CD4-positive, alpha-beta T cell (primary cell): Measurements from ENCODE around the gene PIP5K1C. TPM values are rescaled to one million over a fixed set of nuclear protein-coding genes. Genes with fewer than 3 reads are reported as not detected.

ENCODE experiments used
- ATAC-seq: fragments of 200-7000 bp; cut with Tn5 transposase; one replicate; pipeline ENCODE4 v1.10.0; 2022; ENCODE audit warnings: mild to moderate bottlenecking; ENCODE audit not compliant: poor library complexity
- CTCF ChIA-PET: fragments of 350-600 bp; sonication (Branson Sonifier 250); formaldehyde crosslinking; loops from one replicate; lab custom pipeline; 2021; ENCODE audit warnings: antibody characterized with exemption, inconsistent platforms; lab: Charles Lee
- POLR2A ChIA-PET: fragments of 350-600 bp; sonication (Branson Sonifier 250); formaldehyde crosslinking; loops from one replicate; lab custom pipeline; 2021; ENCODE audit warnings: antibody characterized with exemption, inconsistent platforms; lab: Charles Lee
- DNase-seq, 14 experiments: peaks; one replicate each; pipeline ENCODE4 v3.0.0-alpha.2; 2013 to 2020; ENCODE audit warnings: mixed read lengths in 2 of 14
- H3K27ac ChIP-seq, 2 donors: one replicate each; pipeline versions ENCODE4 v1.5.1 to v1.7.0; 2013; ENCODE audit warnings: low read length in 2 of 2, low read depth in 1 of 2, mild to moderate bottlenecking in 1 of 2
- H3K27me3 ChIP-seq, 2 experiments: 1 replicate in 1 of 2; 2 replicates in 1 of 2; pipeline versions ENCODE4 v1.6.1 to v1.7.0; 2013; ENCODE audit warnings: low read length in 2 of 2, control low read depth in 1 of 2, mild to moderate bottlenecking in 1 of 2, moderate library complexity in 1 of 2; ENCODE audit not compliant: insufficient read depth in 2 of 2, control insufficient read depth in 1 of 2
- H3K36me3 ChIP-seq: one replicate; pipeline ENCODE4 v1.6.1; 2013; ENCODE audit warnings: low read length, control low read depth; ENCODE audit not compliant: insufficient read depth
- H3K4me1 ChIP-seq: one replicate; pipeline ENCODE4 v1.6.1; 2013; ENCODE audit warnings: low read length, control low read depth; ENCODE audit not compliant: insufficient read depth
- H3K4me3 ChIP-seq: one replicate; pipeline ENCODE4 v1.5.1; 2013; ENCODE audit warnings: mild to moderate bottlenecking, low read length, moderate library complexity
- H3K9me3 ChIP-seq, 2 experiments: 1 replicate in 1 of 2; 2 replicates in 1 of 2; pipeline versions ENCODE4 v1.6.1 to v1.7.0; 2013; ENCODE audit warnings: low read length in 2 of 2, mild to moderate bottlenecking in 2 of 2, control low read depth in 1 of 2, moderate library complexity in 1 of 2; ENCODE audit not compliant: control insufficient read depth in 1 of 2, insufficient read depth in 1 of 2
- H3K27ac Mint-ChIP-seq: one replicate; pipeline ENCODE4 v1.8.0; 2020; ENCODE audit warnings: mixed read lengths
- H3K27me3 Mint-ChIP-seq: one replicate; pipeline ENCODE4 v1.8.0; 2021; ENCODE audit warnings: mixed read lengths
- H3K36me3 Mint-ChIP-seq: one replicate; pipeline ENCODE4 v1.8.0; 2021; ENCODE audit warnings: low read depth, mixed read lengths
- H3K4me1 Mint-ChIP-seq: one replicate; pipeline ENCODE4 v1.8.0; 2021; ENCODE audit warnings: low read depth, mixed read lengths
- H3K4me3 Mint-ChIP-seq: one replicate; pipeline ENCODE4 v1.8.0; 2020; ENCODE audit warnings: mild to moderate bottlenecking, mixed read lengths
- H3K9me3 Mint-ChIP-seq: one replicate; pipeline ENCODE4 v1.8.0; 2020; ENCODE audit warnings: mixed read lengths
- intact Hi-C, 2 experiments: fragments of 100-400 bp; cut with DNase I in 1 of 2; cut with micrococcal nuclease in 1 of 2; formaldehyde crosslinking; loops; one replicate each; pipeline versions ENCODE4 v1.15.1 to v1.9.0; 2023 to 2025; cut with DNase I, micrococcal nuclease
- total RNA-seq, 174 experiments: library from RNA in 2 of 174; stranded (reverse) in 2 of 174; gene quantifications; one replicate each; pipeline ENCODE4 v1.2.3 and lab custom pipeline; 2021 to 2026
- TF ChIP-seq, protein P1 (sequence below): fragments of 200-600 bp; IDR thresholded peaks from one replicate; pipeline ENCODE4 v1.8.0; 2022; ENCODE audit warnings: antibody characterized with exemption, mild to moderate bottlenecking

Gene PIP5K1C
- total RNA-seq, 2 experiments from 2014 or later: 14.7 to 15.5 TPM

DNA sequence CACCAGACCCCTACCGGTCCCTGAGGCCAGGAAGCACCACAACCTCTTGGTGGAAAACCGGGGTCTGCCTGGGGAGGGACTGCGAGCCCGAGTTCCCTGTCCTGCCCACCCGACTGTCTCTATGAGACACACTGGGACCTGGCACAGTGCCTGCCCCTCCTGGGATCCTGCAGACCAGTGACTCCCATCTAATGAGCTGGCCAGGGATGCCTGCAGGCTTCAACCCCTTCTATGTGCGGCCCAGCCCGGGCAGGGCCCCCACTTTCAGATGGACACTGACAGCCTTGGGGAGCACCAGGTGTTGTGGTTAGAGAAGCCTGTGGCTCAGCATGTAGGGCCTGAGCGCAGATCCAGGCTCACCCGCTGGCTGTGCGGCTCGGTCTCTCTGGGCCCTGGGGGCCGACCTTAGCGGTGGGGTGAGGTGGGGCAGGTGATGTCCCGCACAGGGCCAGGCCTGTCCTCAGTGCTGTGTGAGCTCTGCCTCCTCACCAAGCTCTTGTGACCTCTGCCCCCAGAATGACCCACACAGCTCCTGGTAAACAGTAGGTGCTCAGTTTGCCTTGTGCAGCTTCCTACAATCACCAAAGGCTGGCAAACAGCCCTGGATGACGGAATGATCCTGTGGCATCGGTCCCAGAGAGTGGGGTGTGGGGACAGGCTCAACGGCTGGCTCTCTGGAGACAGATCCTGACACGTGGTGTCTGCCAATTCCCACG is 55.8 kb downstream of the PIP5K1C start:
- Mint-ChIP-seq H3K4me1 (no peaks in the 10 kb centered on the region), H3K36me3 (peaks cover 14% of the 10 kb centered on the region), H3K27me3 (no peaks in the 10 kb centered on the region), H3K4me3 (no peak overlapping the region), H3K9me3 (no peaks in the 10 kb centered on the region), H3K27ac (no peak overlapping the region)
- TF ChIP-seq, protein P1, sequence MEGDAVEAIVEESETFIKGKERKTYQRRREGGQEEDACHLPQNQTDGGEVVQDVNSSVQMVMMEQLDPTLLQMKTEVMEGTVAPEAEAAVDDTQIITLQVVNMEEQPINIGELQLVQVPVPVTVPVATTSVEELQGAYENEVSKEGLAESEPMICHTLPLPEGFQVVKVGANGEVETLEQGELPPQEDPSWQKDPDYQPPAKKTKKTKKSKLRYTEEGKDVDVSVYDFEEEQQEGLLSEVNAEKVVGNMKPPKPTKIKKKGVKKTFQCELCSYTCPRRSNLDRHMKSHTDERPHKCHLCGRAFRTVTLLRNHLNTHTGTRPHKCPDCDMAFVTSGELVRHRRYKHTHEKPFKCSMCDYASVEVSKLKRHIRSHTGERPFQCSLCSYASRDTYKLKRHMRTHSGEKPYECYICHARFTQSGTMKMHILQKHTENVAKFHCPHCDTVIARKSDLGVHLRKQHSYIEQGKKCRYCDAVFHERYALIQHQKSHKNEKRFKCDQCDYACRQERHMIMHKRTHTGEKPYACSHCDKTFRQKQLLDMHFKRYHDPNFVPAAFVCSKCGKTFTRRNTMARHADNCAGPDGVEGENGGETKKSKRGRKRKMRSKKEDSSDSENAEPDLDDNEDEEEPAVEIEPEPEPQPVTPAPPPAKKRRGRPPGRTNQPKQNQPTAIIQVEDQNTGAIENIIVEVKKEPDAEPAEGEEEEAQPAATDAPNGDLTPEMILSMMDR: no peak
- POLR2A ChIA-PET: no interaction called here
- Histone ChIP-seq H3K9me3 (no peaks in the 10 kb centered on the region), H3K36me3 (peaks cover 27% of the 10 kb centered on the region), H3K27ac (no peak overlapping the region), H3K4me3 (no peak overlapping the region), H3K4me1 (no peaks in the 10 kb centered on the region), H3K27me3 (no peaks in the 10 kb centered on the region)
- CTCF ChIA-PET: no interaction called here
- DNase-seq: no peak
- no peak for ATAC-seq
- intact Hi-C loops: no loop called here

DNA sequence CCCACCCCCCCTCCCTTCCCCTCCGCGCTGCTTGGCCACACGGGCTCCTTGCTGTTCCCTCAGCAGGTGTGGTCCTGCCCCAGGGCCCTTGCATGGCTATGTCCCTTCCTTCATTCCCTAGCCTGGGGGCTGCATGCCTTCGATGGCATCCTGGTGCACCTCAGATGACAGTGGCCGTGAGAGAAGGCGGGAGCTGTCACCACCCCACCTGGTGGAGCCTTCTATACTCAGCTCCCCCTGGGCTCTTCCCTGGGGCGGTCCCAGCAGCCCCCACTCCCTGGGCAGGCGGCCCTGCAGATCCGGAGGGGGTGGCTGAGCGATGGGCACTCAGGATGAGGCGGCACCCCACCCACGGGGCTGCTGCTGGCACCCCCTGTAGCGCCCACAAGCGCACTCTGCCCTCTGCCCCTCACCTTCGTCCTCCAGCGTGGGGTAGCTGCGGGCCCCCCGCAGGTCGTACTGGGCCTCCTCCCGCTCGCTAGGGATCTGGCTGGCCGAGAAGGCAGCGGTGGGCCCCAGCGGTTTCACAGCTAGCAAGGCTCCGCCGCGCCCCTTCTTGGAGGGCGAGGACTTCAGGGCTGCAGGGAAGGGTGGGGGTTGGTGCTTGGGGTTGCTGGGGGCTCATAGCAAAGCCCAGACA is 56.5 kb downstream of the PIP5K1C start:
- Histone ChIP-seq H3K36me3 (peaks cover 27% of the 10 kb centered on the region), H3K4me3 (no peak overlapping the region), H3K9me3 (no peaks in the 10 kb centered on the region), H3K27me3 (no peaks in the 10 kb centered on the region), H3K4me1 (no peaks in the 10 kb centered on the region), H3K27ac (no peak overlapping the region)
- intact Hi-C loops: no loop called here
- no peaks in the 10 kb centered on the region for H3K27me3 Mint-ChIP-seq
- H3K27ac Mint-ChIP-seq: no peak overlapping the region
- ChIA-PET POLR2A (no interaction called here), CTCF (no interaction called here)
- DNase-seq (no peak), ATAC-seq (no peak)
- no peaks in the 10 kb centered on the region for H3K9me3 Mint-ChIP-seq
- TF ChIP-seq, protein P1: no peak
- no peak overlapping the region for H3K4me3 Mint-ChIP-seq
- no peaks in the 10 kb centered on the region for H3K4me1 Mint-ChIP-seq
- H3K36me3 Mint-ChIP-seq: peaks cover 17% of the 10 kb centered on the region

DNA sequence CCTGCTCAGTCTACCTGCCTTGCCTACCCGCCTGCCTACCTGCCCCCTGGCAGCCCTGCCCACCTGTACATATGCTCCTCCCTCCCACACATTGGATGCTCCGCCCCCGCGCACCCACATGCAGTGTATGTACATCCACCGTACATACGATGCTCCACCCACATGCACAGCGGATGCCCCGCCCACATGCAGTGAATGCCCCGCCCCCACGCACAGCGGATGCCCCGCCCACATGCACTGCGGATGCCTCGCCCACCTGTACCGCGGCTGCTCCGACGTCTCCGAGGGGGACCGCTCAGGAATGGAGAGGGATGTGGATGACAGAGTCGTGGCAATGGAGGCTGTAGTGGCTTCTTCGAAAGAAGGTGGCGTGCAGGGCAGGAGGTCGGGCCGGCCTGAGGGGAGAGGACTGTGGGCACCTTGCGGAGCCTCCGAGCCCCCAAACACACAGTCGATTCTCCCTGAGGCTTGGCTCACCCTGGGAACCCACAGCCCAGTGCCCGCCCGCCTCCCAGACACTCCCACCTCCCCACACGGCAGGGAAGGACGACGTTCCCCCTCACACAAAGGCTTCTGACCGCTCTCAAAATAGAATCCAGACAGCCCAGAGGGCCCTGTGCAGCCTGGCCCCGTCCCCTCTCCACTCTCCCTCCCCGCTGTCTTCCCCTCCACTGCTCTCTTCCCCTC is 57.1 kb downstream of the PIP5K1C start:
- no peak overlapping the region for H3K4me3 ChIP-seq
- intact Hi-C loops: no loop called here
- no peaks in the 10 kb centered on the region for H3K4me1 ChIP-seq
- TF ChIP-seq, protein P1: no peak
- Mint-ChIP-seq H3K36me3 (peaks cover 22% of the 10 kb centered on the region), H3K9me3 (no peaks in the 10 kb centered on the region), H3K4me1 (no peaks in the 10 kb centered on the region), H3K27ac (no peak overlapping the region), H3K27me3 (no peaks in the 10 kb centered on the region), H3K4me3 (no peak overlapping the region)
- H3K36me3 ChIP-seq: peaks cover 31% of the 10 kb centered on the region
- H3K9me3 ChIP-seq: no peaks in the 10 kb centered on the region
- H3K27ac ChIP-seq: no peak overlapping the region
- ChIA-PET POLR2A (no interaction called here), CTCF (no interaction called here)
- ATAC-seq: peak; percentile 26
- H3K27me3 ChIP-seq: no peaks in the 10 kb centered on the region
- peak in 4 of 14 experiments; percentile 8 to 54 (median 19) for DNase-seq
